HL-60 (cell line): Measurements from ENCODE around the gene TNFSF8.

Source experiments
- CTCF ChIP-seq: IDR thresholded peaks from one replicate; pipeline ENCODE4 v1.5.1; 2011; ENCODE audit warnings: low read length, control low read depth, inconsistent platforms; ENCODE audit not compliant: insufficient read depth
- GABPA ChIP-seq: IDR thresholded peaks from 2 replicates; pipeline ENCODE4 v1.6.1; 2012; ENCODE audit warnings: low read depth
- POLR2AphosphoS5 ChIP-seq: IDR thresholded peaks from 2 replicates; pipeline ENCODE4 v1.6.1; 2012; ENCODE audit warnings: low read depth
- REST ChIP-seq: IDR thresholded peaks from 2 replicates; pipeline ENCODE4 v1.6.1; 2012; ENCODE audit warnings: low read depth; ENCODE audit not compliant: insufficient replicate concordance
- SPI1 ChIP-seq: IDR thresholded peaks from 2 replicates; pipeline ENCODE4 v1.6.1; 2012; ENCODE audit warnings: low read depth, mild to moderate bottlenecking, borderline replicate concordance

GRCh38 chr9:114854736-114855355 is 75.5 kb downstream of the TNFSF8 start:
- no peak for TF ChIP-seq CTCF
- no peak for TF ChIP-seq GABPA
- TF ChIP-seq REST: no peak
- no peak for TF ChIP-seq POLR2AphosphoS5
- TF ChIP-seq SPI1: no peak
